Measurements from ENCODE around the gene CLK2. TPM values are rescaled to one million over a fixed set of nuclear protein-coding genes. Genes with fewer than 3 reads are reported as not detected.

CLK2 gene
- total and polyA plus RNA-seq, 2 of the 13 experiments (the other 11 are each of a cell fraction or from before 2014, with no cell fraction given), result 20.1 to 73.5 TPM

- TF ChIP-seq, protein P1, sequence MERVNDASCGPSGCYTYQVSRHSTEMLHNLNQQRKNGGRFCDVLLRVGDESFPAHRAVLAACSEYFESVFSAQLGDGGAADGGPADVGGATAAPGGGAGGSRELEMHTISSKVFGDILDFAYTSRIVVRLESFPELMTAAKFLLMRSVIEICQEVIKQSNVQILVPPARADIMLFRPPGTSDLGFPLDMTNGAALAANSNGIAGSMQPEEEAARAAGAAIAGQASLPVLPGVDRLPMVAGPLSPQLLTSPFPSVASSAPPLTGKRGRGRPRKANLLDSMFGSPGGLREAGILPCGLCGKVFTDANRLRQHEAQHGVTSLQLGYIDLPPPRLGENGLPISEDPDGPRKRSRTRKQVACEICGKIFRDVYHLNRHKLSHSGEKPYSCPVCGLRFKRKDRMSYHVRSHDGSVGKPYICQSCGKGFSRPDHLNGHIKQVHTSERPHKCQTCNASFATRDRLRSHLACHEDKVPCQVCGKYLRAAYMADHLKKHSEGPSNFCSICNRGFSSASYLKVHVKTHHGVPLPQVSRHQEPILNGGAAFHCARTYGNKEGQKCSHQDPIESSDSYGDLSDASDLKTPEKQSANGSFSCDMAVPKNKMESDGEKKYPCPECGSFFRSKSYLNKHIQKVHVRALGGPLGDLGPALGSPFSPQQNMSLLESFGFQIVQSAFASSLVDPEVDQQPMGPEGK (CRISPR knock-in tag; IDR thresholded peaks at IDR 0.05), result peak; percentile 61
- TF ChIP-seq U2AF1 (optimal IDR thresholded peaks at IDR 0.05; ENCODE audit: low read depth, low read length) (no peak), SRSF9 (IDR thresholded peaks at IDR 0.05; ENCODE audit: borderline replicate concordance, insufficient read depth, low read depth, low read length, poor library complexity, severe bottlenecking) (no peak), TRAFD1 (CRISPR knock-in tag; IDR thresholded peaks at IDR 0.05; ENCODE audit: borderline replicate concordance) (no peak), ZNF7 (CRISPR knock-in tag; IDR thresholded peaks at IDR 0.05) (no peak), HOXA7 (CRISPR knock-in tag; IDR thresholded peaks at IDR 0.05) (no peak), MIXL1 (CRISPR knock-in tag; IDR thresholded peaks at IDR 0.05) (peak; percentile 76; the same call in 1 of the 2 replicates), ZNF350 (CRISPR knock-in tag; IDR thresholded peaks at IDR 0.05; ENCODE audit: borderline replicate concordance, low read depth) (peak; percentile 91; the same call in 1 of the 2 replicates), GMEB2 (CRISPR knock-in tag; IDR thresholded peaks at IDR 0.05; ENCODE audit: low read depth) (peak; percentile 58; the same call in 1 of the 2 replicates), TARDBP (CRISPR knock-in tag; IDR thresholded peaks at IDR 0.05) (peak; percentile 82), EEA1 (CRISPR knock-in tag; IDR thresholded peaks at IDR 0.05; ENCODE audit: borderline replicate concordance) (peak; percentile 63; the same call in 1 of the 2 replicates), ZNF331 (CRISPR knock-in tag; IDR thresholded peaks at IDR 0.05) (no peak; the same call in 1 of the 2 replicates), ZNF580 (CRISPR knock-in tag; IDR thresholded peaks at IDR 0.05; ENCODE audit: borderline replicate concordance, low read depth) (0 out of 2 replicates have a peak, but pooled peaks have one; percentile 46)
- TF ChIP-seq, protein P2, sequence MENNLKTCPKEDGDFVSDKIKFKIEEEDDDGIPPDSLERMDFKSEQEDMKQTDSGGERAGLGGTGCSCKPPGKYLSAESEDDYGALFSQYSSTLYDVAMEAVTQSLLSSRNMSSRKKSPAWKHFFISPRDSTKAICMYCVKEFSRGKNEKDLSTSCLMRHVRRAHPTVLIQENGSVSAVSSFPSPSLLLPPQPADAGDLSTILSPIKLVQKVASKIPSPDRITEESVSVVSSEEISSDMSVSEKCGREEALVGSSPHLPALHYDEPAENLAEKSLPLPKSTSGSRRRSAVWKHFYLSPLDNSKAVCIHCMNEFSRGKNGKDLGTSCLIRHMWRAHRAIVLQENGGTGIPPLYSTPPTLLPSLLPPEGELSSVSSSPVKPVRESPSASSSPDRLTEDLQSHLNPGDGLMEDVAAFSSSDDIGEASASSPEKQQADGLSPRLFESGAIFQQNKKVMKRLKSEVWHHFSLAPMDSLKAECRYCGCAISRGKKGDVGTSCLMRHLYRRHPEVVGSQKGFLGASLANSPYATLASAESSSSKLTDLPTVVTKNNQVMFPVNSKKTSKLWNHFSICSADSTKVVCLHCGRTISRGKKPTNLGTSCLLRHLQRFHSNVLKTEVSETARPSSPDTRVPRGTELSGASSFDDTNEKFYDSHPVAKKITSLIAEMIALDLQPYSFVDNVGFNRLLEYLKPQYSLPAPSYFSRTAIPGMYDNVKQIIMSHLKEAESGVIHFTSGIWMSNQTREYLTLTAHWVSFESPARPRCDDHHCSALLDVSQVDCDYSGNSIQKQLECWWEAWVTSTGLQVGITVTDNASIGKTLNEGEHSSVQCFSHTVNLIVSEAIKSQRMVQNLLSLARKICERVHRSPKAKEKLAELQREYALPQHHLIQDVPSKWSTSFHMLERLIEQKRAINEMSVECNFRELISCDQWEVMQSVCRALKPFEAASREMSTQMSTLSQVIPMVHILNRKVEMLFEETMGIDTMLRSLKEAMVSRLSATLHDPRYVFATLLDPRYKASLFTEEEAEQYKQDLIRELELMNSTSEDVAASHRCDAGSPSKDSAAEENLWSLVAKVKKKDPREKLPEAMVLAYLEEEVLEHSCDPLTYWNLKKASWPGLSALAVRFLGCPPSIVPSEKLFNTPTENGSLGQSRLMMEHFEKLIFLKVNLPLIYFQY (CRISPR knock-in tag; IDR thresholded peaks at IDR 0.05; ENCODE audit: borderline replicate concordance), result 0 out of 2 replicates have a peak, but pooled peaks have one; percentile 18
- TF ChIP-seq, protein P3, sequence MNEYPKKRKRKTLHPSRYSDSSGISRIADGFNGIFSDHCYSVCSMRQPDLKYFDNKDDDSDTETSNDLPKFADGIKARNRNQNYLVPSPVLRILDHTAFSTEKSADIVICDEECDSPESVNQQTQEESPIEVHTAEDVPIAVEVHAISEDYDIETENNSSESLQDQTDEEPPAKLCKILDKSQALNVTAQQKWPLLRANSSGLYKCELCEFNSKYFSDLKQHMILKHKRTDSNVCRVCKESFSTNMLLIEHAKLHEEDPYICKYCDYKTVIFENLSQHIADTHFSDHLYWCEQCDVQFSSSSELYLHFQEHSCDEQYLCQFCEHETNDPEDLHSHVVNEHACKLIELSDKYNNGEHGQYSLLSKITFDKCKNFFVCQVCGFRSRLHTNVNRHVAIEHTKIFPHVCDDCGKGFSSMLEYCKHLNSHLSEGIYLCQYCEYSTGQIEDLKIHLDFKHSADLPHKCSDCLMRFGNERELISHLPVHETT (CRISPR knock-in tag; conservative IDR thresholded peaks at IDR 0.05), result peak; percentile 75; the same call in 1 of the 2 replicates
These were observed 11.2 kb downstream of the CLK2 start, which contains the start of gene SCAMP3 (continued) for GRCh38 chr1:155261852-155262673.

Measured in HepG2 (cell line).